AG09319 (cell line): ENCODE data around the gene PITPNC1.
"Not testable (repeated sequence)": the region's sequence is repeated elsewhere in the genome, so short reads cannot be mapped to it uniquely, and the experiment has no call there.

Experiments used
- DNase-seq: peaks from one replicate; pipeline ENCODE4 v3.0.0-alpha.2; 2010; ENCODE audit warnings: low read depth; ENCODE audit errors: extremely low read depth
- TF ChIP-seq, protein P1 (sequence below): IDR thresholded peaks from 2 replicates; pipeline ENCODE4 v1.5.1; 2011; ENCODE audit warnings: low read depth, mild to moderate bottlenecking, inconsistent platforms, low read length, moderate library complexity

PITPNC1 gene

DNA sequence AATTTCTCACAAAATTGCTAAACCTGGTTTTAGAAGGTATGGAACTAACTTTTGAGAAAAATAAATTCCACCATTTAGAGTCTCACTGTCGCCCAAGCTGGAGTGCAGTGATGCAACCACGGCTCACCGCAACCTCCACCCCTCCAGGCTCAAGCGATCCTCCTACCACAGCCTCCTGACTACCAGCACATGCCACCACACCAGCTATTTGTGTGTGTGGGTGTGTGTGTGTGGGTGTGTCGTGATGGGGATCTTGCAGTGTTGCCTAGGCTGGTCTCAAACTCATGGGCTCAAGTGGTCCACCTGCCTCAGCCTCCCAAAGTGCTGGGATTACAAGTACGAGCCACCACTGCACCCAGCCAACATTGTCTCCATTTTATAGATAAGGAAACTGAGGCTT is 269.4 kb downstream of the PITPNC1 start:
- DNase-seq: no peak
- TF ChIP-seq, protein P1, sequence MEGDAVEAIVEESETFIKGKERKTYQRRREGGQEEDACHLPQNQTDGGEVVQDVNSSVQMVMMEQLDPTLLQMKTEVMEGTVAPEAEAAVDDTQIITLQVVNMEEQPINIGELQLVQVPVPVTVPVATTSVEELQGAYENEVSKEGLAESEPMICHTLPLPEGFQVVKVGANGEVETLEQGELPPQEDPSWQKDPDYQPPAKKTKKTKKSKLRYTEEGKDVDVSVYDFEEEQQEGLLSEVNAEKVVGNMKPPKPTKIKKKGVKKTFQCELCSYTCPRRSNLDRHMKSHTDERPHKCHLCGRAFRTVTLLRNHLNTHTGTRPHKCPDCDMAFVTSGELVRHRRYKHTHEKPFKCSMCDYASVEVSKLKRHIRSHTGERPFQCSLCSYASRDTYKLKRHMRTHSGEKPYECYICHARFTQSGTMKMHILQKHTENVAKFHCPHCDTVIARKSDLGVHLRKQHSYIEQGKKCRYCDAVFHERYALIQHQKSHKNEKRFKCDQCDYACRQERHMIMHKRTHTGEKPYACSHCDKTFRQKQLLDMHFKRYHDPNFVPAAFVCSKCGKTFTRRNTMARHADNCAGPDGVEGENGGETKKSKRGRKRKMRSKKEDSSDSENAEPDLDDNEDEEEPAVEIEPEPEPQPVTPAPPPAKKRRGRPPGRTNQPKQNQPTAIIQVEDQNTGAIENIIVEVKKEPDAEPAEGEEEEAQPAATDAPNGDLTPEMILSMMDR: no peak

DNA sequence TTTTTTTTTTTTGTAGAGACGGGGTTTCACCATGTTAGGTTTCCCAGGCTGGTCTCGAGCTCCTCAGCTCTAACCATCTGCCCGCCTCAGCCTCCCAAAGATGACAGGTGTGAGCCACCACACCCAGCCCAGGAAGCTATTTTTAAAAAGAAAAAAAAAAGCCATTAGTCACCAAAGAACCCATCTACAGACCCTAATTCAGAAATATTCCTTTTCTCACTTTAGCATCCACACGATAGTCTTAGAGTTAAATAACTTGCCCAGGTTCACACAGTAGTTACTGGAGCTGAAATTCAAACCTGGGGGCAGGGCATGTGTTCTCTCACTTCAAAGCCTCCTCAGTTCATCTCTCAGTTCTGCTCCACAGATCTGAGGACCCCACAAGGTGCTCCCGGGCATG is 270.4 kb downstream of the PITPNC1 start:
- DNase-seq: no peak
- TF ChIP-seq, protein P1: no peak

DNA sequence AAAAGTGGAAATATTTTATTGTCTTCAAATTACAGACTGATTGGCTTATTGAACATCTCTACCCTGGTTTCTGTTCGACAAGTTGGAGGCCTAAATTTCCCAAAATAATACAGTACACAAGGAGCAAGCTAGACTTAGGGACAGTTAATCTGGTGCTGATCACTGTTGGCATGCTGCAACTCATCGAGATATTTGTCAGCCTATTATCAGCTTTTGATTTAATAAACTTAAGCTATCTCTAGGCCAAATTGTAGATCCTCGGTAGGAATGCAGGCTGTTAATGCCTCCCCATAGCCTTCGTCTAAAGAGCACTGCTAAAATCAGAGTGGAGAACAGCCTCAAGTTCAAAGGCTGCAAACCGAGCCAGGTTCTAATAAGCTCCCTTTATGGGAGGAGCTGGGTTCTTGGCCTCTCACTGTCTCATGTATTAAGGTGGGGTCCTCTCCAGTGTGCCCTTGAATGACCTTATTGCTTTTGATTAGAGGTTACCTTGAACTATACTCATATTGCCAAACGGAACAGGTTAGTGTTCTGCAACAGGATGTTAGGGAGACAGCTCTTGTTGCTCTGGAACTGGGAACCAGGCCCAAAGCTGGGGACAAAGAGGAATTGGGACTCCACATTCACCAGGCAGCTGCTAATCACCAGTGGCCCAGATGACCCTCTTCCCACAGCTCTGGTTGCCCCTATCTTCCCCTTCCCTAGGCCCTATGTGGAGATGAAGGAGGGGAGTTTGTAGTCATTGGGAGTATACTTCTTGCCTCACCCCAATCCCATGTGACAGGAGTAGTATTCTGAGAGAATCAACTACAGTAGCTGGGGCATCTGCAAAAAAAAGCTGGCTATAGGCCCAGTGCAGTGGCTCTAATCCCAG is 271.2 kb downstream of the PITPNC1 start:
- DNase-seq: no peak
- TF ChIP-seq, protein P1: no peak

DNA sequence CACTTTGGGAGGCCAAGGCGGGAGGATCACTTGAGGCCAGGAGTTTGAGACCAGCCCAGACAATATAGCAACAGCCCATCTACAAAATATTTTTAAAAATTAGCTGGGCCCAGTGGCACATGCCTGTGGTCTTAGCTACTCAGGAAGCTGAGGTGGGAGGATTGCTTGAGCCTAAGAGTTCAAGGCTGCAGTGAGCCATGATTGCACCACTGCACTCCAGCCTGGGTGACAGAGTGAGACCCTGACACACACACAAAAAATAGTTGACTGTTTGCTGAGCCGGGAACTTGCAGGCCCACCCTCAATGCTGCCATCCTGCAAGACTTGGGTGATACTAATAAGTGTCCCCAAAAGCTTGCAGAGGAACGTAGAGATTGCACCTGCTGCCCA is 271.8 kb downstream of the PITPNC1 start:
- DNase-seq: not testable (repeated sequence)

DNA sequence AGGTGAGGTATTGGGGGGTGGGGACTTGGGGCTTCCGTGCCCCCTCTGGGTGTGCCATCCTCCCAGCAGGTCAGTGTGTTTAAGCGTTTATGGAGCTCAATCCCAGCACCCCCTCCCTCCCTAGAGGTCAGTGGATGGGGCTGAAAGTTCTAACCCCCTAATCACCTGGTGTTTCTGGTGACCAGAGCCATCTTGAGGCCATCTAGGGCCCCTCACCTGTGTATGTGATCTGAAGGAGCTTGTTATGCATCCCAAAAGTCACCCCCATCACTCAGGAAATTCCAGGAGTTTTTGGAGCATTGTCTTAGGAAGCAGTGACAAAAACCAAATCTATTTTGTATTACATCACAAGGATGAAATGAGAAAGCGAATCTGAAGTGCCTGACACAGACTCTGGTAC is 272.8 kb downstream of the PITPNC1 start:
- TF ChIP-seq, protein P1: no peak
- DNase-seq: no peak

DNA sequence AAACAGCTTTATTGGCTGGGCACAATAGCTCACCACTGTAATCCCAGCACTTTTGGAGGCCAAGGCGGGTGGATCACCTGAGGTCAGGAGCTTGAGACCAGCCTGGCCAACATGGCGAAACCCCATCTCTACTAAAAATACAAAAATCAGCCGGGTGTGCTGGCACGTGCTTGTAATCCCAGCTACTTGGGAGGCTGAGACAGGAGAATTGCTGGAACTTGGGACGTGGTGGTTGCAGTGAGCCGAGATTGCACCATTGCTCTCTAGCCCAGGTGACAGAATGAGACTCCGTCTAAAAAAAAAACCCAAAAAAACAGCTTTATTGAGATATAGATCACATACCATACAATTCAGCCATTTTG is 274.1 kb downstream of the PITPNC1 start:
- not testable (repeated sequence) for DNase-seq

DNA sequence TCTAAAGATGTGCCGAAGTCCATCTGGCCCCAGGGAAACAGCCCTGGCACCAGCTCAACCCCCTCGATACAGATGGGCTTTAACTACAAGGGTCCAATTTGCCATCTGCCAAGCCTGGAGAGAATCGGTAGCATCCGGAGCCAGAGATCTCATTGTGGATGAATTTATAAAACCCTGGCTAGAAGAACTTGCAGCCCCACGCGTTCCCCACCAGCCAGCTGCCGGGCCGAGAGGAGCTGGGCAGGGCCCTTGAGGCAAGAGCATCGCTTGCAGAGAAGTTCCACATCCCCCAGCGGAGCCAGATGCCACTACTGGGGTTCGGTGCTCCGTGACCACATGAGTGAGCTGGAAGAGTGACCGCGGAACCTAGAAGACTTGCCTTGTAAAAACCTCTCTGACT is 275.4 kb downstream of the PITPNC1 start:
- DNase-seq: no peak
- TF ChIP-seq, protein P1: no peak

DNA sequence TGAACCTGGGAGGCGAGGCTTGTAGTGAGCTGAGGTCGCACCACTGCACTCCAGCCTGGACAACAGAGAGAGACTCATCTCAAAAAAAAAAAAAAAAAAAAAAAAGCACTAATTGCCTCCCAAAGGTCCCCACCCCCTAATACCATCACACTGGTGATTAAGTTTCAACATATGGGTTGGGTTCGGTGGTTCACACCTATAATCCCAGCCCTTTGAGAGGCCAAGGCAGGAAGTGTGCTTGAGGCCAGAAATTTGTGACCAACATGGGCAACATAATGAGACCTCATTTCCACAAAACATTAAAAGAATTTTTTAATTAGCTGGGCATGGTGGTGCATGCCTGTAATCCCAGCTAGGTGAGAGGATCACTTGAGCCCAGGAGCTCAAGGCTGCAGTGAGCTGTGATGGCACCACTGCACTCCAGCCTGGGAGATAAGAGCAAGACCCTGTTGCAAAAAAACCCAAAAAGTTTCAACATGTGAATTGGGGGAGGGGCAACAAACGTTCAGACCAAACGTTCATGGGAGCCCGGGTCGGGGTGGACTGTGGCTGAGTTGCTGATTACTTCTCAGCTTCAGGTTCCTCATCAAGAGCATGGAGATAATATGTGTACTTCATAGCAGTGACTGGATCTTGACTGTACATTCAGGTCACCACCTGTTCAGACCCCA is 278.5 kb downstream of the PITPNC1 start:
- TF ChIP-seq, protein P1: no peak

More for the DNA sequence above, 278.5 kb downstream of the PITPNC1 start:
- no peak for DNase-seq
